SIG-M5 treated with dmso at 0.1 percent for 504 hours (cell line): ENCODE results near the gene CACNA1H.
"Not testable (repeated sequence)": the region's sequence is repeated elsewhere in the genome, so short reads cannot be mapped to it uniquely, and the experiment has no call there.

ENCODE experiments used
- DNase-seq: peaks from one replicate; lab custom pipeline; 2025; ENCODE audit not compliant: unreplicated experiment; lab: John Stamatoyannopoulos, UW

CACNA1H gene

GRCh38 chr16:1173788-1174451 lies 21.0 kb downstream of the CACNA1H start:
- DNase-seq, result no peak

GRCh38 chr16:1174477-1175357 lies 21.8 kb downstream of the CACNA1H start:
- no peak for DNase-seq

GRCh38 chr16:1175566-1176279 lies 22.8 kb downstream of the CACNA1H start:
- DNase-seq, result no peak

DNA sequence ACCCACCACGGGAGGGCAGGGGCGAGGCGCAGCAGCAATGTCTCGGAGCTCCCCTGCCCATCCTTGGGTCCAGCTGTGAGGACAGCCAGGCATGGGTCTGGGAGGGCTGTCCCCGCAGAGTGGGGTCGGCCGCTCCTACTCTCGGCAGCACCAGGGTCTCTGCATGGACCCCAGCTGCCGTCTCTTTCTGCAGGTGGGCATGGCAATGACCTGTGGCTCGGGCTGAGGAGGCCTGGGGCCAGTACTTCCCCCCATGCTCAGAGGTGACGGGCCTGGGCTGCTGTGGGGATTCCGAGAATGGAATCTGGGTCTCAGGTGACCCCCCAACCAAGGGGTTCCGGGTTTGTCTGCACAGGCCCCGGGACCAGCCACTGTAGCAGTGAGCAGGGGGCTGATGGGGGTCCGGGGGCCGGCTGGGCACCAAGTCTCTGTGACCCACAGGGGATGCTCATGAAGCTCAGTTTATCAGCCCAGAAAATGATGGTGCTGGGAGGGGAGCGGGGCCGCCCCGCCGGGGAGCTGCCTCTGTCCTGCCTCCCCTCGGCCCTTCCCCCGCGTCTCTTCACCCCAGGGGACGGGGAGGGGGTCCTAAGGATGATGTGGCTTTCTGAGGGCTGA lies 23.5 kb downstream of the CACNA1H start:
- DNase-seq, result no peak

DNA sequence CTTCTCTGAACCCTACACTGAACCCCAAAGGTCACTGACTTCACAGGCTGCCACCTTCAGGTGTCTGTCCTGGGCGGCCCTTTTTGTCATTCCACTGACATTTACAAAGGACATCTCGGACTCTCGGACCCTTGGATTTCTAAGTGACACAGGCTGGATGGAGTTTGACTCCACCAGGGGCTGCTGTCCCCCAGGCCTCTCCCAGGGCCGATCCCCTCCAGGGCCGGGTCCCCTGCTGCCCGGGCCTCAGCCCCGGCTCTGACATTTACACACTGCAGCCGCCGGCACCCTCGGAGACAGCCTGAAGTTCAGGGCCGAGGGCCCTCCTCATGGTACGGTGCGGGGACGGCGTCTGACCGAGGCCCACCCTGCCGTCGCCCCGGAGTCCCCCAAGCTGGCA lies 24.1 kb downstream of the CACNA1H start:
- DNase-seq, result no peak

- no peak for DNase-seq
These were observed 24.8 kb downstream of the CACNA1H start for GRCh38 chr16:1177750-1178149.

DNA sequence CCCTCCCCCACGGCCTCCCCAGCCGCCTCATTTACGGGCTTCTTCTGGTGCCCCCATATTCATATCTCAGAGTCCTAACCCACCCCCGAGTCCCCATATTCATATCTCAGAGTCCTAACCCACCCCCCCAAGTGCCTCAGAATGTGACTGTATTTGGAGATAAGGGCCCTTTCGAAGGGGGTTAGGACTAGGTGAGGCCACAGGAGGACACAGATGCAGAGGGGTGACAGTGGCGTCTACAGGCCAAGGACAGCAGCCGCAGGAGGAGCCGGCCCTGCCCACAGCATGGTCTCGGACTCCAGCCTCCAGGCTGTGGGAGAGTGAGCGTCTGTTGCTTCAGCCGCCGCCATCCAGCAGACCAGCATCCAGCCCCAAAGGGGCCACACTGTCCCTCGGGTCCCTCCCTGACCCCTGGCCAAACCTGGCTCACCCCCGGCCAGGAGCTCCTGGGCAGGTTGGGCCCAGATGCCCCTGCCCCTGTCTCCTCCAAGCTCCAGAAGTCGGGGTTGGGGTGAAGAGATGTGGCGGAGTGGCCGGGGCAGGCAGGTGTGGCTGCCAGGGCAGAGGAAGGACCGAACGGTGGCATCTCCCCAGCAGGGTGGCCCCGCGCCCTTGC lies 25.5 kb downstream of the CACNA1H start:
- no peak for DNase-seq

- no peak for DNase-seq
These were observed 27.9 kb downstream of the CACNA1H start for GRCh38 chr16:1180549-1181403.

DNA sequence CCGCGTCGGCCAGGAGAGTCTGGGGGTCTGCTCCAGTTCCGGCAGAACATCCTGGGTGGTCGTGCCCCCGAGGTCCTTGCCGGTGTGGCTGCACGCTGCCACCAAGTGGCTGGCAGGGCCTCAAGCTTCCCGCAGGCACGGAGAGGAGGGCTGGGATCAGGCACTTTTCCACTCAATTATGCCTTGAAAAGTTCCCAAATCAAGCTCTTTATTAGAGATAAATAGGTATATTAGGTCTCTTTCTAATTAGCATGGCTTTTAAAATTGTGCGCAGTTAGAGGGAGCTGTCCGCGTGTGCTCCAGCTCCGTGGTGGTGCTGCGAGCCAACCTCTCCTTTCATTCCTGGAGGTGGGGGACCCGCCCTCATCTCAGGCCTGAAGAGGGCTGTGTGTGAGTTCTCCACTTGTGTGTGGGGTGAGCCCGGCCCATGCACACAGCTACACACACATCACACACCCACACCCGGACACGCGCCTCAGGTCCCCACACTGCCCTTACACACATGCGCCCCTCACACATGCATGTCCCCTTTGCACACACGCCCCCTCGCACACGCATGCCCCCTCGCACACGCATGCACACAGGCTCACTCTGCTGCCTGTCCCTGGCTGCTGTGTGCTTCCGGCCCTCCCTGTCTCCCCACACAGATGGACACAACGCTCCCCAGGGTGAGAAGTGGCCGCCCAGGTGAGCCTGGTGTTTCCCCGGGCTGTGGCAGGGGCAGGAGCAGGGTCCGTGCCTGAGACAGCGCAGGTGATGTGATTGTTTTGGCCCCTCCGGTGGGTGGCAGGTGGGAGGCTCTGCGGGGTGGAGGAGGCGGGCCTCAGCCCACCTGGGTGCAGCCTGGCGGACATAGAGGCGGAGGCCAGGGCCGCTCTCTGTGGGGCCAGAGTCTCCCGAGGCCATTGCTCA lies 28.8 kb downstream of the CACNA1H start:
- no peak for DNase-seq

- DNase-seq, result no peak
These were observed 29.4 kb downstream of the CACNA1H start for GRCh38 chr16:1182316-1182671.

GRCh38 chr16:1182950-1183907 lies 30.3 kb downstream of the CACNA1H start:
- no peak for DNase-seq

DNA sequence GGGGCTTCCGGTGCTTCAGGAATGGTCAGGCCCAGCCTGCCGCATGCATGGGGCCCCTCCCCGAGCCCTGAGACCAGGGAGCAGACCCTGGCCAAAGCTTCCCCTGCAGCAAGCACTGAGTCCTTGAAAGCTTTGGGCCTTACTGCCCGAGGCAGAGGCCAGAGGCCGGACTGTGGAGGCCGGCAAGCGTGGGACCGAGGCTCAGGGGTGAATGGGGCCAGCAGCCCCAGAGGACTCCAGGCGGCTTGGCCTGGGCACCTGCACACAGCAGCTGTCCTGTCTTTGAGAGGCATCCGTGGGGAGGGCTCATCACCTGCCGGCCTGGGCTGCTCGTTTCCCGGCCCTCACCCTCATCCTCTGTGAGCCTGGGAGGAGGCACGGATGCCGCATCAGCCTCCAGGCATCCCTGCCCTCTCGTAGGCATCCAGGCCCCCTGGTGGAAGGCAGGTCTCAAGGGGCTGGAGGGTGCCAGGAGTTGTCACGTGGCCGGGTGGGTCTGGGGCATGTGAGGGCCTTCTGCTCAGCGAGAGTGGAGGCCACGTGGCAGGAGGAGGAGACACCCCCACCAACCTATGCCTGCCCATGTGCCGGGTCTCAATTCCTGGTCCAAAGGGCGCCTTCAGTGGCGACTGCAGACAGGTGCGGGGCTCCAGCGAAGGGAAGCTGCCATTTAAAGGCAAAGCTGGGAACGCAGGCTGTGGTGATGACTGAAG lies 31.4 kb downstream of the CACNA1H start:
- no peak for DNase-seq

GRCh38 chr16:1184980-1185379 lies 32.1 kb downstream of the CACNA1H start:
- no peak for DNase-seq

GRCh38 chr16:1185460-1186207 lies 32.7 kb downstream of the CACNA1H start:
- DNase-seq, result not testable (repeated sequence)

DNA sequence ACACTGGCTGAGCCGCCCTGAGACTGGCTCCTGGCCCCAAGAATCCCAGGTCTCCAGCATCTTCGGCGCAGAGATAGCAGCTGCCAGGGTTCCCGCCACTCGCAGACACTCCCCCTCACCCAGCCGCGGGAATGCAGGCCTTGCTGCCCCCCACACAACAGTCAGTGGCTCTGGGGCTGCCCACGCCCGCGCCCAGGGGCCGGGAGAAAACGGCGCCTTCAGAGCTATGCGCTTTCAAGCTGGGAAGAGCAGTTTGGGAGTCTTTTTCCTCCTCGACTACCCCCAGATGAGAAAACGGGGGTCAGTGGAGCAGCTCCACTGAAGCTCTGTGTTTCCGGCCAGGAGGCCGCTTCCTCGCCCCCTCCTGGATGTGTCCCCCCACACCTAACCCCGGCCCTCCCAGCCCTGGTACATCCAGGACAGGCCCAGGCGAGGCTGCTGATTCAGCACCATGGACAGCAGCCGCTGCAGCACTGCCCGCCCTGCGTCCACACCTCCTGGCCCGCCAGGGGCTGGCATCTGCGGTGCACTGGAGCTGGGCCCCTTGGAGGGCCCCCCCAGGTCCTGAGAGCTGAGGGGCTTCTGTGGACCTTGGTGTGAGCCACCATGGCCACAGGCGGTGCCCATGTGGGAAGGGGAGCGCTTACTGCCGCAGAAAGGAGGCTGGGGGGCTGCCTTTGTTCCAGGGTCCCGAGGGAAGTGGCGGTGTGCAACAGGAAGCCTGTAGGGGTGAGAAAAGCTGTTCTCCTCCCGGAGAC lies 35.7 kb downstream of the CACNA1H start:
- no peak for DNase-seq

DNA sequence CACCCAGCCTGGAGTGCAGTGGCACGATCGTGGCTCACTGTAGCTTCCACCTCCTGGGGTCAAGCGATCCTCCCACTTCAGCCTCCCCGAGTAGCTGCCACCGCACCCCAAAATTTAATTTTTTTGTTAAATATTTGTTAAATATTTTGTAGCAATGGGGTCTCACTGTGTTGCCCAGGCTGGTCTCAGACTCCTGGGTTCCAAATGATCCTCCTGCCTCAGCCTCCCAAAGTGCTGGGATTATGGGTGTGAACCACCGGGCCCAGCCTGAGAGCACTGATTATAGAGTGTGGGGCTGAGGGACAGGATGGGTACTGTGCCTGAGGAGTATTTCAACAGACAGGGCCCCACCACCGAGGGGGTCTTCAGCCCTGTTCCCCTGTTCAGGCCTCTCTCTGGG lies 36.5 kb downstream of the CACNA1H start:
- DNase-seq, result no peak
